Gastrocnemius medialis (tissue), 4 donors: ENCODE results near the gene XKR7. TPM values are rescaled to one million over a fixed set of nuclear protein-coding genes. Genes with fewer than 3 reads are reported as not detected.
A peak's percentile ranks its signal among the peaks of the same experiment; 100 is the strongest.

Experiments used
- ATAC-seq, 2 donors: fragments of 150-250 bp; one replicate each; pipeline ENCODE4 v1.9.1; 2016
- DNase-seq, 2 donors: peaks; one replicate each; pipeline ENCODE4 v3.0.0-alpha.2; 2019
- H3K27ac ChIP-seq, 4 donors: fragments of 200-600 bp; sonication (generic); 1 replicate in 1 of 4; 2 replicates in 3 of 4; pipeline ENCODE4 v1.5.1; 2016 to 2018; ENCODE audit warnings: mild to moderate bottlenecking in 2 of 4, moderate library complexity in 1 of 4
- H3K27me3 ChIP-seq, 3 donors: fragments of 200-600 bp; sonication (generic) in 2 of 3; 1 replicate in 1 of 3; 2 replicates in 2 of 3; pipeline versions ENCODE4 v1.5.1 to v1.6.0; 2016 to 2019; ENCODE audit warnings: mild to moderate bottlenecking in 1 of 3, moderate library complexity in 1 of 3
- H3K36me3 ChIP-seq, 2 donors: fragments of 200-600 bp; sonication (generic) in 1 of 2; one replicate each; pipeline ENCODE4 v1.5.1; 2017 to 2018
- H3K4me1 ChIP-seq, 2 donors: fragments of 200-600 bp; sonication (generic) in 1 of 2; one replicate each; pipeline ENCODE4 v1.5.1; 2016 to 2017; ENCODE audit warnings: mild to moderate bottlenecking in 2 of 2
- H3K4me3 ChIP-seq, 4 donors: fragments of 200-600 bp; sonication (generic) in 3 of 4; 1 replicate in 1 of 4; 2 replicates in 3 of 4; pipeline ENCODE4 v1.5.1; 2016 to 2019; ENCODE audit warnings: mild to moderate bottlenecking in 2 of 4
- H3K9me3 ChIP-seq, 3 donors: fragments of 200-600 bp; sonication (generic) in 2 of 3; 1 replicate in 1 of 3; 2 replicates in 2 of 3; pipeline ENCODE4 v1.5.1; 2016 to 2019
- POLR2A ChIP-seq, 2 donors: fragments of 450-650 bp; IDR thresholded peaks; one replicate each; pipeline ENCODE4 v1.6.1; 2017; ENCODE audit warnings: antibody characterized with exemption in 2 of 2, mild to moderate bottlenecking in 2 of 2, moderate library complexity in 2 of 2
- in situ Hi-C, 4 donors: fragments of 200-750 bp; cut with MboI; loops; one replicate each; pipeline versions ENCODE4 v1.15.0 to v1.8.0; 2017; ENCODE audit warnings: low sequenced_read_pairs in 4 of 4
- intact Hi-C: fragments of 100-400 bp; cut with DNase I; formaldehyde crosslinking; loops from one replicate; pipeline ENCODE4 v1.15.1; 2023; ENCODE audit warnings: low total_unique reads
- total RNA-seq, 4 donors: library from RNA; depleted of rRNA; stranded (reverse); fragments of >200 nt; gene quantifications; one replicate each; pipeline versions ENCODE4 v1.1.0 to v1.2.3, GENCODE V29; 2016
- TF ChIP-seq, protein P1 (sequence below), 5 experiments: fragments of 450-650 bp in 3 of 5; fragments of 200-600 bp in 2 of 5; sonication (generic) in 2 of 5; IDR thresholded peaks in 4 of 5; conservative IDR thresholded peaks in 1 of 5; 1 replicate in 4 of 5; 2 replicates in 1 of 5; pipeline ENCODE4 v1.5.1; 2016 to 2019; ENCODE audit warnings: antibody characterized with exemption in 5 of 5, mild to moderate bottlenecking in 3 of 5, moderate library complexity in 3 of 5

The XKR7 gene
- total RNA-seq, 4 donors from 2014 or later, result not detected

DNA sequence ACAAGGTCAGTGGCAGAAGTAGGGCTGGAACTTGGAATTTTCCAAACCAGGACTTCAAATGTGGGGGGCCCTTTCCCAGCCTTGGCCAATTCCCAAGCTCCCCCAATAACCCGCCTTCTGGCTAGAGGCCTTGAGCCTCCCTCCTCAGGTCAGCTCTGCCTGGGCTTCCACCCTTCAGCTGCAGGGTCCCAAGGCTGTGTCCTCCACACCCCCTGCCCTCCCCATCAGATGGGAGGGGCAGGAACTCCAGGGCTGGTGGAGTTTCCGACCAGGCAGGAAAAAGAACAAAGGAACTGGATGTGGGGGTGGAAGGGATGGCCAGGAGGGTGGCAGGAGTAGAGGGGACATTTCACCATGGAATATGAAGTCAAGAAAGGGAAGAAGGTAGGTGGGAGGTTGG, 42.1 kb downstream of the XKR7 start, which contains the start of gene CCM2L:
CCM2L (plus strand) TSS at position 338 of the 400 bp plus-strand sequence; CDS start at position 355, 17 bp downstream.
- in situ Hi-C loops (no loop called here), intact Hi-C loops (no loop called here)
- ATAC-seq (no peak), DNase-seq (no peak)
- Histone ChIP-seq H3K9me3 (no peaks in the 10 kb centered on the region), H3K4me3 (peak within 1 kb of the TSS; percentile 18 to 51 (median 24)), H3K27me3 (peaks cover 0 to 9% (median 3%) of the 10 kb centered on the region in 3 donors), H3K4me1 (peaks cover 0 to 2% of the 10 kb centered on the region in 2 donors), H3K36me3 (no peaks in the 10 kb centered on the region), H3K27ac (peak within 1 kb of the TSS; percentile 3 to 59 (median 52))
- no peak for TF ChIP-seq POLR2A (IDR thresholded peaks at IDR 0.05)
- TF ChIP-seq, protein P1, sequence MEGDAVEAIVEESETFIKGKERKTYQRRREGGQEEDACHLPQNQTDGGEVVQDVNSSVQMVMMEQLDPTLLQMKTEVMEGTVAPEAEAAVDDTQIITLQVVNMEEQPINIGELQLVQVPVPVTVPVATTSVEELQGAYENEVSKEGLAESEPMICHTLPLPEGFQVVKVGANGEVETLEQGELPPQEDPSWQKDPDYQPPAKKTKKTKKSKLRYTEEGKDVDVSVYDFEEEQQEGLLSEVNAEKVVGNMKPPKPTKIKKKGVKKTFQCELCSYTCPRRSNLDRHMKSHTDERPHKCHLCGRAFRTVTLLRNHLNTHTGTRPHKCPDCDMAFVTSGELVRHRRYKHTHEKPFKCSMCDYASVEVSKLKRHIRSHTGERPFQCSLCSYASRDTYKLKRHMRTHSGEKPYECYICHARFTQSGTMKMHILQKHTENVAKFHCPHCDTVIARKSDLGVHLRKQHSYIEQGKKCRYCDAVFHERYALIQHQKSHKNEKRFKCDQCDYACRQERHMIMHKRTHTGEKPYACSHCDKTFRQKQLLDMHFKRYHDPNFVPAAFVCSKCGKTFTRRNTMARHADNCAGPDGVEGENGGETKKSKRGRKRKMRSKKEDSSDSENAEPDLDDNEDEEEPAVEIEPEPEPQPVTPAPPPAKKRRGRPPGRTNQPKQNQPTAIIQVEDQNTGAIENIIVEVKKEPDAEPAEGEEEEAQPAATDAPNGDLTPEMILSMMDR (IDR thresholded peaks at IDR 0.05 in 4 of 5, conservative IDR thresholded peaks at IDR 0.05 in 1 of 5), result no peak

DNA sequence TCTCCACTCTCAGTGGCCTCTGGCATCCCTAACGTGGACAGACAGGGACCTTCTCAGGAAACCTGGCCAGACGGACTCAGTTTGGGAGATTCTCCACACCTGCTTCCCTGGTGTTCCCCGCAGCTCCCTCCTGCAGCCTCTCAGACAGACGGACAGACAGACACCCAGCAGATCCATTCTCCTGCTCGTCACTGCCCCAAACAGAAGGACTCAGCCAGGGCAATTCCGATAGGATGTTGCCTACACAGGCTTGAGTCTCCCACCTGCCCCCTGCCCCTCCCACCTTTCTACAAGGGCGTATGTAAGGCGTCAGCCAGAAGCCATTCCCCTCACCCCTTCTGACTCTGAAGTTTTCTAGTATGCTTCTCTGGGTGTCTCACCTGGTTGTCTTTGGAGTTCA, 42.7 kb downstream of the XKR7 start:
- peak overlapping the region; percentile 18 to 51 (median 24) for H3K4me3 ChIP-seq
- no peaks in the 10 kb centered on the region for H3K36me3 ChIP-seq
- TF ChIP-seq POLR2A (IDR thresholded peaks at IDR 0.05), result no peak
- TF ChIP-seq, protein P1 (IDR thresholded peaks at IDR 0.05 in 4 of 5, conservative IDR thresholded peaks at IDR 0.05 in 1 of 5), result no peak
- peaks cover 2 to 13% (median 3%) of the 10 kb centered on the region in 3 donors for H3K27me3 ChIP-seq
- no peaks in the 10 kb centered on the region for H3K9me3 ChIP-seq
- DNase-seq, result no peak
- in situ Hi-C loops (no loop called here), intact Hi-C loops (no loop called here)
- peaks cover 0 to 2% of the 10 kb centered on the region in 2 donors for H3K4me1 ChIP-seq
- H3K27ac ChIP-seq, result peak overlapping the region; percentile 3 to 59 (median 52)
- ATAC-seq, result no peak

DNA sequence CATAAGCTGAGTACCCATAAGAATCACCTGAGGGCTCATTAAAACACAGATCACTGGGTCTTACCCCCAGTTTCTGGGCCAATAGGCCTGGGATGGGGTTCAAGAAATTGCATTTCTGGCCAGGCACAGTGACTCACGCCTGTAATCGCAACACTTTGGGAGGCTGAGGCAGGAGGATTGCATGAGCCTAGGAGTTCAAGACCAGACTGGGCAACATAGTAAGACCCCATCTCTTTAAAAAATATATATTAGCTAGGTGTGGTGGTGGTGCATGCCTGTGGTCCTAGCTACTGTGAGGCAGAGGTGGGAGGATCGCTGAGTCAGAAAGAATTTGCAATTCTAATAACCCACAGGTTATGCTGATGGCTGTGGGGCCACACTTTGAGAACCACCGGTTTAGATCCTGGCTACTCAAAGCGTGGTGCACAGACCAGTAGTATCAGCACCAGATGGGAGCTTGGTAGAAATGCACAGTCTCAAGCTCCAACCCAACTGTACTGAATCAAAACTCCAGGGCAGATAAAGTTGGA, 44.3 kb downstream of the XKR7 start:
- Histone ChIP-seq H3K9me3 (no peaks in the 10 kb centered on the region), H3K36me3 (no peaks in the 10 kb centered on the region), H3K4me1 (no peaks in the 10 kb centered on the region), H3K27ac (no peak overlapping the region), H3K27me3 (peaks cover 11 to 18% (median 12%) of the 10 kb centered on the region in 3 donors), H3K4me3 (peak overlapping the region in 2 of 4 donors; percentile 26 to 51)
- ATAC-seq, result no peak
- no peak for DNase-seq
- TF ChIP-seq, protein P1 (IDR thresholded peaks at IDR 0.05 in 4 of 5, conservative IDR thresholded peaks at IDR 0.05 in 1 of 5), result no peak
- TF ChIP-seq POLR2A (IDR thresholded peaks at IDR 0.05), result no peak
- in situ Hi-C loops (no loop called here), intact Hi-C loops (no loop called here)

DNA sequence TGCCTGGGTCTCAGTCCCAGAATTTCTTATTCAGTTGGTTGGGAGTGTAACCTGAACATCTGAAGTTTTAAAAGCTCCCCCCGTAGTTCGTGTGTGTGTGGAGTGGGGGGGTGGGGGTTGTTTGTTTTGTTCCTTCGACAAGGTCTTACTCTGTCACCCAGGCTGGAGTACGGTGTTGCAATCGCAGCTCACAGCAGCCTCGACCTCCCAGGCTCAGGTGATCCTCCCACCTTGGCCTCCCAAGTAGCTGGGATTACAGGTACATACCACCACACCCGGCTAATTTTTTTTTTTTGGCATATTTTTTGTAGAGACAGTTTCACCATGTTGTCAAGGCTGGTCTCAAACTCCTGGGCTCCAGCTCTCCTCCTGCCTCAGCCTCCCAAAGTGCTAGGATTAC, 45.4 kb downstream of the XKR7 start:
- intact Hi-C loops, result no loop called here
- Histone ChIP-seq H3K4me3 (no peak overlapping the region), H3K36me3 (no peaks in the 10 kb centered on the region), H3K4me1 (no peaks in the 10 kb centered on the region), H3K27me3 (peaks cover 14 to 21% (median 19%) of the 10 kb centered on the region in 3 donors), H3K9me3 (no peaks in the 10 kb centered on the region), H3K27ac (no peak overlapping the region)
- in situ Hi-C loops, result no loop called here
- TF ChIP-seq, protein P1 (IDR thresholded peaks at IDR 0.05 in 4 of 5, conservative IDR thresholded peaks at IDR 0.05 in 1 of 5), result no peak
- no peak for TF ChIP-seq POLR2A (IDR thresholded peaks at IDR 0.05)
- DNase-seq, result no peak
- ATAC-seq, result no peak
